ENCODE measurements around the gene ANKRD39.

The ANKRD39 gene

GRCh38 chr2:96828436-96828835 lies 29.4 kb downstream of the ANKRD39 start:
- no peak for DNase-seq (ENCODE audit: low read depth, low spot score)

- DNase-seq (ENCODE audit: low read depth, low spot score): no peak
These were observed 31.1 kb downstream of the ANKRD39 start for GRCh38 chr2:96826546-96827278.

GRCh38 chr2:96825057-96825456 lies 32.8 kb downstream of the ANKRD39 start:
- DNase-seq (ENCODE audit: low read depth, low spot score): no peak

GRCh38 chr2:96824079-96824870 lies 33.5 kb downstream of the ANKRD39 start:
- DNase-seq (ENCODE audit: low read depth, low spot score): no peak

- DNase-seq (ENCODE audit: low read depth, low spot score): no peak
These were observed 34.6 kb downstream of the ANKRD39 start for GRCh38 chr2:96823198-96823597.

GRCh38 chr2:96822786-96823185 lies 35.0 kb downstream of the ANKRD39 start:
- no peak for DNase-seq (ENCODE audit: low read depth, low spot score)

GRCh38 chr2:96821113-96821675 lies 36.6 kb downstream of the ANKRD39 start:
- no peak for DNase-seq (ENCODE audit: low read depth, low spot score)

GRCh38 chr2:96819876-96820511 lies 37.8 kb downstream of the ANKRD39 start:
- no peak for DNase-seq (ENCODE audit: low read depth, low spot score)

- no peak for DNase-seq (ENCODE audit: low read depth, low spot score)
These were observed 38.5 kb downstream of the ANKRD39 start for GRCh38 chr2:96819128-96819875.

GRCh38 chr2:96817882-96818281 lies 39.9 kb downstream of the ANKRD39 start:
- no peak for DNase-seq (ENCODE audit: low read depth, low spot score)

GRCh38 chr2:96816836-96817702 lies 40.7 kb downstream of the ANKRD39 start:
- DNase-seq (ENCODE audit: low read depth, low spot score): no peak

- DNase-seq (ENCODE audit: low read depth, low spot score): peak; percentile 70
These were observed 41.5 kb downstream of the ANKRD39 start, which contains the start of gene CNNM3 for GRCh38 chr2:96816127-96816835. Gene CNNM3 (plus strand): TSS chr2:96816268. CDS start chr2:96816278, 10 bp downstream.

GRCh38 chr2:96815326-96816126 lies 42.3 kb downstream of the ANKRD39 start:
- no peak for DNase-seq (ENCODE audit: low read depth, low spot score)

GRCh38 chr2:96813656-96814055 lies 44.2 kb downstream of the ANKRD39 start:
- no peak for DNase-seq (ENCODE audit: low read depth, low spot score)

GRCh38 chr2:96811917-96812316 lies 45.9 kb downstream of the ANKRD39 start:
- no peak for DNase-seq (ENCODE audit: low read depth, low spot score)

GRCh38 chr2:96810783-96811192 lies 47.0 kb downstream of the ANKRD39 start:
- no peak for DNase-seq (ENCODE audit: low read depth, low spot score)

- no peak for DNase-seq (ENCODE audit: low read depth, low spot score)
These were observed 47.6 kb downstream of the ANKRD39 start for GRCh38 chr2:96809951-96810782.
